H1 (cell line): ENCODE results near the gene STX17. TPM values are rescaled to one million over a fixed set of nuclear protein-coding genes. Genes with fewer than 3 reads are reported as not detected.

Experiments
- CTCF ChIA-PET: fragments of 300-600 bp; sonication (Branson Sonifier 250); formaldehyde crosslinking; loops from one replicate; lab custom pipeline; 2021; ENCODE audit not compliant: partially characterized antibody; lab: Charles Lee
- POLR2A ChIA-PET: fragments of 300-600 bp; sonication (Branson Sonifier 250); formaldehyde crosslinking; loops from one replicate; lab custom pipeline; 2021; ENCODE audit warnings: inconsistent platforms; ENCODE audit not compliant: partially characterized antibody; lab: Charles Lee
- DNase-seq, 2 experiments: peaks; one replicate each; pipeline versions ENCODE4 v3.0.0 to v3.0.0-alpha.2; 2010 to 2022; ENCODE audit warnings: low spot score in 2 of 2, low read depth in 1 of 2, mixed read lengths in 1 of 2
- FAIRE-seq: peaks from 2 replicates; lab custom pipeline; 2011; peaks lifted over from hg19 to GRCh38; lab: Jason Lieb, UNC
- H2AFZ ChIP-seq: 2 replicates; pipeline ENCODE4 v1.8.1; 2012; ENCODE audit warnings: low read length, inconsistent platforms
- H2AK5ac ChIP-seq: 2 replicates; pipeline ENCODE4 v1.6.1; 2013; ENCODE audit warnings: low read depth, low read length
- H2BK120ac ChIP-seq: replicated peaks from 2 replicates; pipeline ENCODE3; 2013; ENCODE audit warnings: low read depth, low read length, inconsistent platforms
- H2BK12ac ChIP-seq: 2 replicates; pipeline ENCODE4 v1.6.1; 2013; ENCODE audit warnings: low read depth, low read length
- H2BK15ac ChIP-seq: 2 replicates; pipeline ENCODE4 v1.6.1; 2013; ENCODE audit warnings: low read length
- H2BK20ac ChIP-seq: 2 replicates; pipeline ENCODE4 v1.6.1; 2013; ENCODE audit warnings: low read length
- H2BK5ac ChIP-seq: 2 replicates; pipeline ENCODE4 v1.6.1; 2013; ENCODE audit warnings: low read depth, low read length
- H3K14ac ChIP-seq: 2 replicates; pipeline ENCODE4 v1.6.1; 2013; ENCODE audit warnings: inconsistent platforms; ENCODE audit not compliant: insufficient read length
- H3K18ac ChIP-seq: 2 replicates; pipeline ENCODE4 v1.6.1; 2013; ENCODE audit warnings: low read length; ENCODE audit errors: extremely low read depth
- H3K23ac ChIP-seq: 2 replicates; pipeline ENCODE4 v1.6.1; 2013; ENCODE audit warnings: inconsistent platforms; ENCODE audit not compliant: insufficient read length
- H3K23me2 ChIP-seq: 2 replicates; pipeline ENCODE4 v1.6.1; 2013; ENCODE audit warnings: low read depth, low read length
- H3K27ac ChIP-seq: 2 replicates; pipeline ENCODE4 v1.6.1; 2011; ENCODE audit warnings: low read depth, low read length, inconsistent platforms
- H3K27me3 ChIP-seq, 4 experiments: replicated peaks in 1 of 4; 1 replicate in 1 of 4; 2 replicates in 3 of 4; pipeline versions ENCODE4 v1.6.1 to v1.8.1; 2011 to 2013; ENCODE audit warnings: low read length in 3 of 4, mild to moderate bottlenecking in 3 of 4, inconsistent platforms in 2 of 4, mixed read lengths in 2 of 4, moderate library complexity in 1 of 4; ENCODE audit not compliant: control insufficient read depth in 3 of 4, insufficient read depth in 3 of 4; ENCODE audit errors: extremely low read depth in 1 of 4
- H3K36me3 ChIP-seq, 4 experiments: 2 replicates each; pipeline versions ENCODE4 v1.6.1 to v1.8.1; 2011 to 2013; ENCODE audit warnings: mild to moderate bottlenecking in 4 of 4, low read length in 3 of 4, moderate library complexity in 2 of 4, control low read depth in 1 of 4, inconsistent platforms in 1 of 4; ENCODE audit not compliant: insufficient read depth in 4 of 4, control insufficient read depth in 2 of 4
- H3K4ac ChIP-seq: replicated peaks from 2 replicates; pipeline ENCODE3; 2013; ENCODE audit warnings: low read length, low read depth, mixed read lengths, inconsistent platforms; ENCODE audit not compliant: insufficient read length
- H3K4me1 ChIP-seq, 4 experiments: replicated peaks in 1 of 4; 1 replicate in 1 of 4; 2 replicates in 3 of 4; pipeline versions ENCODE4 v1.6.1 to v1.8.1; 2011 to 2013; ENCODE audit warnings: low read length in 3 of 4, inconsistent platforms in 2 of 4, mixed read lengths in 1 of 4; ENCODE audit not compliant: insufficient read depth in 4 of 4, control insufficient read depth in 3 of 4
- H3K4me2 ChIP-seq, 2 experiments: 2 replicates each; pipeline versions ENCODE4 v1.6.1 to v1.8.1; 2011 to 2013; ENCODE audit warnings: low read depth in 2 of 2, low read length in 2 of 2, control low read depth in 1 of 2, inconsistent platforms in 1 of 2, mild to moderate bottlenecking in 1 of 2; ENCODE audit not compliant: insufficient read depth in 1 of 2
- H3K4me3 ChIP-seq, 4 experiments: fragments of 200-600, 300-600 bp in 1 of 4; sonication (generic), shearing (Covaris generic), sonication (Bioruptor Twin) in 1 of 4; 2 replicates each; pipeline versions ENCODE4 v1.5.1 to v1.8.1; 2011 to 2016; ENCODE audit warnings: low read length in 4 of 4, low read depth in 3 of 4, control low read depth in 2 of 4, inconsistent platforms in 2 of 4, mild to moderate bottlenecking in 2 of 4, mixed read lengths in 1 of 4, moderate library complexity in 1 of 4; ENCODE audit not compliant: insufficient read depth in 2 of 4; ENCODE audit errors: extremely low read depth in 1 of 4
- H3K56ac ChIP-seq: replicated peaks from 2 replicates; pipeline ENCODE3; 2013; ENCODE audit warnings: low read depth, mild to moderate bottlenecking, mixed read lengths, low read length, inconsistent platforms; ENCODE audit not compliant: insufficient read length
- H3K79me1 ChIP-seq: 2 replicates; pipeline ENCODE4 v1.6.1; 2013; ENCODE audit warnings: low read depth, low read length, control low read depth
- H3K79me2 ChIP-seq, 2 experiments: 2 replicates each; pipeline versions ENCODE4 v1.6.1 to v1.8.1; 2012 to 2013; ENCODE audit warnings: low read length in 2 of 2, mild to moderate bottlenecking in 2 of 2, inconsistent platforms in 1 of 2; ENCODE audit not compliant: insufficient read depth in 2 of 2, control insufficient read depth in 1 of 2
- H3K9ac ChIP-seq, 4 experiments: replicated peaks in 1 of 4; 1 replicate in 1 of 4; 2 replicates in 3 of 4; pipeline versions ENCODE4 v1.6.1 to v1.8.1; 2011 to 2013; ENCODE audit warnings: low read depth in 3 of 4, low read length in 3 of 4, control low read depth in 2 of 4, mild to moderate bottlenecking in 2 of 4, moderate library complexity in 2 of 4, inconsistent platforms in 1 of 4; ENCODE audit errors: extremely low read depth in 1 of 4
- H3K9me3 ChIP-seq, 2 experiments: 2 replicates each; pipeline versions ENCODE4 v1.6.1 to v1.8.1; 2012 to 2013; ENCODE audit warnings: mild to moderate bottlenecking in 2 of 2, moderate library complexity in 2 of 2, control low read depth in 1 of 2, inconsistent platforms in 1 of 2, low read depth in 1 of 2, low read length in 1 of 2, mixed read lengths in 1 of 2; ENCODE audit not compliant: insufficient read depth in 2 of 2
- H4K20me1 ChIP-seq, 2 experiments: replicated peaks in 1 of 2; 2 replicates each; pipeline versions ENCODE3 to v1.8.1; 2011 to 2013; ENCODE audit warnings: inconsistent platforms in 2 of 2, low read length in 2 of 2, mild to moderate bottlenecking in 1 of 2; ENCODE audit not compliant: insufficient read depth in 2 of 2, control insufficient read depth in 1 of 2
- H4K5ac ChIP-seq: 2 replicates; pipeline ENCODE4 v1.6.1; 2013; ENCODE audit warnings: low read length, low read depth, mixed read lengths, inconsistent platforms; ENCODE audit not compliant: insufficient read length
- H4K8ac ChIP-seq: 2 replicates; pipeline ENCODE4 v1.8.0; 2013; ENCODE audit warnings: mild to moderate bottlenecking, moderate library complexity, low read length, inconsistent platforms; ENCODE audit not compliant: insufficient read depth; ENCODE audit errors: extremely low read depth
- H4K91ac ChIP-seq: replicated peaks from 2 replicates; pipeline ENCODE3; 2013; ENCODE audit warnings: low read length, mixed read lengths, inconsistent platforms; ENCODE audit not compliant: insufficient read length
- RAD21 ChIP-seq, 2 experiments: IDR thresholded peaks in 1 of 2; conservative IDR thresholded peaks in 1 of 2; 2 replicates each; pipeline ENCODE4 v1.6.1; 2011; ENCODE audit warnings: low read depth in 2 of 2, low read length in 2 of 2, improper control_type of control experiment in 1 of 2, inconsistent platforms in 1 of 2, mild to moderate bottlenecking in 1 of 2, moderate library complexity in 1 of 2
- SP4 ChIP-seq: IDR thresholded peaks from 2 replicates; pipeline ENCODE4 v1.6.1; 2012; ENCODE audit warnings: low read length, inconsistent platforms
- WGBS, 2 experiments: shearing (Covaris generic) in 1 of 2; methylation state at CpG; one replicate each; pipeline versions ENCODE4 v1.1.6 to v1.1.7; 2013 to 2015; ENCODE audit warnings: low lambda C conversion rate in 2 of 2, mixed read lengths in 2 of 2, inconsistent platforms in 1 of 2, low coverage in 1 of 2, missing lambda C conversion rate in 1 of 2; ENCODE audit not compliant: insufficient replicate concordance in 2 of 2, insufficient coverage in 1 of 2, insufficient read length in 1 of 2; ENCODE audit errors: extremely low coverage in 1 of 2, missing lambda C conversion rate in 1 of 2; 5-methylcytosine and 5-hydroxymethylcytosine counted together
- polyA plus RNA-seq, 7 experiments: library from polyadenylated mRNA; depleted of rRNA in 3 of 7; stranded (reverse) in 5 of 7; unstranded in 2 of 7; fragments of >200 nt in 5 of 7; fragments of 200-250 nt in 2 of 7; gene quantifications; 1 replicate in 5 of 7; 2 replicates in 1 of 7; 4 replicates in 1 of 7; pipeline versions ENCODE4 v1.2.1 to v1.2.3, GENCODE V29; 2011 to 2013; ENCODE audit warnings: missing spikeins in 2 of 7, mixed read lengths in 2 of 7
- total RNA-seq: library from RNA; stranded (reverse); fragmentation: NEBNext Ultra II Directional; extraction: Animal tissue kit (Norgen Biotek cat#: 25700); gene quantifications from 2 replicates; pipeline ENCODE4 v1.2.1, GENCODE V29; 2021
- TF ChIP-seq, protein P1 (sequence below), 3 experiments: IDR thresholded peaks; 1 replicate in 2 of 3; 2 replicates in 1 of 3; pipeline versions ENCODE4 v1.5.1 to v1.6.1; 2011; ENCODE audit warnings: low read length in 3 of 3, mild to moderate bottlenecking in 3 of 3, inconsistent platforms in 2 of 3, low read depth in 1 of 3, moderate library complexity in 1 of 3; ENCODE audit not compliant: insufficient read depth in 1 of 3; ENCODE audit errors: control extremely low read depth in 1 of 3

Gene STX17
- total and polyA plus RNA-seq, 2 of the 8 experiments (the other 6 are each of a cell fraction or from before 2014, with no cell fraction given): 4.5 to 16.3 TPM

DNA sequence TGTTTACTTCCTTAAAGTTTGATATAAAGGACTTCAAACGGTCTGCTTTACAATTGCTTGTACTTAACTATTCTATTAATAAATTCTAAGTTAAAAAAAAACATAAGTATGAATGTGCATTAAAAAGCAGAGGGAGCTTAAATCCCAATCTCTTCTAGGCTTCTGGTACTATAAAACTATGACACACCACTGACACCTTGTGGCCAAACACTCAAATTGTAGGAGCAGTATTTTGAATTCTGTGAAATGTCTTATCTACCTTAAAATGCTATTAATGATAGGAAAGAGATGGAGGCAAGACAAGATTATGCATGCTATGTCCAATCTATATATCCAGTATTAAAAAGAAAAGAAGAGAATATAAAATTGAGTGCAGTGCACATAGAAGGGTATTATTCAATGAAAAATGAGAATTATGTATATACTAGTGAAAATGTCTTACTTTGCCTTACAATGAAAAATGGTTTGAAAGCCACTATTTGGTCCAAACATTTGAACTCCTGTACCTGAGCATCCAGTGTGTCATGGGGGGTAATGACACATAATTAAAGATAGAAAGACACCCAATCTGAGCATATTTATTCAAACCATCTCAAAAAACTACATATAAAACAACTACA lies 104.7 kb downstream of the STX17 start:
- Histone ChIP-seq H4K20me1 (no peaks in the 10 kb centered on the region), H3K18ac (no peak overlapping the region), H2BK5ac (no peak overlapping the region), H3K56ac (no peak overlapping the region), H3K4me2 (no peak overlapping the region), H3K27me3 (no peaks in the 10 kb centered on the region), H3K27ac (no peak overlapping the region), H3K4me1 (no peaks in the 10 kb centered on the region), H3K4ac (no peak overlapping the region), H3K36me3 (no peaks in the 10 kb centered on the region), H2BK15ac (no peak overlapping the region), H3K9ac (no peak overlapping the region), H3K79me2 (no peaks in the 10 kb centered on the region), H3K79me1 (no peaks in the 10 kb centered on the region), H3K23me2 (no peaks in the 10 kb centered on the region), H3K14ac (no peak overlapping the region), H2BK12ac (no peak overlapping the region), H2BK20ac (no peak overlapping the region), H2BK120ac (no peak overlapping the region), H4K8ac (no peak overlapping the region), H3K4me3 (no peak overlapping the region), H4K5ac (no peak overlapping the region)
- ChIA-PET POLR2A (interaction anchor here (0.7 kb wide), 1 partner anchor 786 kb away, joined by 3 read pairs; no protein-coding TSS in a partner anchor), CTCF (interaction anchor here (0.6 to 2.6 kb wide), 25 partner anchors 9 to 1287 kb away, joined by 3 to 13 read pairs (median 3); no protein-coding TSS in a partner anchor)
- FAIRE-seq (peak; percentile 82), DNase-seq (no peak)
- WGBS, 2 experiments: 23% methylated on average over 1 of the region's 1 CpG; no CpG with 5 or more reads in 1 of the 2 experiments
- TF ChIP-seq RAD21 (IDR thresholded peaks at IDR 0.05 in 1 of 2, conservative IDR thresholded peaks at IDR 0.05 in 1 of 2; ENCODE audit: low read depth in 2 of 2, low read length in 2 of 2) (peak; percentile 84 to 88), SP4 (no peak)
- TF ChIP-seq, protein P1, sequence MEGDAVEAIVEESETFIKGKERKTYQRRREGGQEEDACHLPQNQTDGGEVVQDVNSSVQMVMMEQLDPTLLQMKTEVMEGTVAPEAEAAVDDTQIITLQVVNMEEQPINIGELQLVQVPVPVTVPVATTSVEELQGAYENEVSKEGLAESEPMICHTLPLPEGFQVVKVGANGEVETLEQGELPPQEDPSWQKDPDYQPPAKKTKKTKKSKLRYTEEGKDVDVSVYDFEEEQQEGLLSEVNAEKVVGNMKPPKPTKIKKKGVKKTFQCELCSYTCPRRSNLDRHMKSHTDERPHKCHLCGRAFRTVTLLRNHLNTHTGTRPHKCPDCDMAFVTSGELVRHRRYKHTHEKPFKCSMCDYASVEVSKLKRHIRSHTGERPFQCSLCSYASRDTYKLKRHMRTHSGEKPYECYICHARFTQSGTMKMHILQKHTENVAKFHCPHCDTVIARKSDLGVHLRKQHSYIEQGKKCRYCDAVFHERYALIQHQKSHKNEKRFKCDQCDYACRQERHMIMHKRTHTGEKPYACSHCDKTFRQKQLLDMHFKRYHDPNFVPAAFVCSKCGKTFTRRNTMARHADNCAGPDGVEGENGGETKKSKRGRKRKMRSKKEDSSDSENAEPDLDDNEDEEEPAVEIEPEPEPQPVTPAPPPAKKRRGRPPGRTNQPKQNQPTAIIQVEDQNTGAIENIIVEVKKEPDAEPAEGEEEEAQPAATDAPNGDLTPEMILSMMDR (IDR thresholded peaks at IDR 0.05; ENCODE audit: control extremely low read depth in 1 of 3, insufficient read depth in 1 of 3, low read depth in 1 of 3, low read length in 3 of 3): peak in 2 of 3 experiments; percentile 55 to 56; a peak in 2 of 4 replicates
- TF ChIP-seq, all 59 proteins: peak for 2
- H3K9me3 ChIP-seq: no peaks in the 10 kb centered on the region
- no peak overlapping the region for H3K23ac ChIP-seq
- H2AFZ ChIP-seq: no peak overlapping the region
- H4K91ac ChIP-seq: no peak overlapping the region
- H2AK5ac ChIP-seq: no peak overlapping the region
